K562 (cell line): ENCODE results near the gene PPP1CA. TPM values are rescaled to one million over a fixed set of nuclear protein-coding genes. Genes with fewer than 3 reads are reported as not detected.

ENCODE experiments used
- ATF2 ChIP-seq: sonication (generic); formaldehyde crosslinking; IDR thresholded peaks from 2 replicates; pipeline ENCODE4 v1.8.1; 2022; ENCODE audit warnings: missing genetic modification reagents
- CEBPB ChIP-seq: fragments of 450-650 bp; IDR thresholded peaks from 2 replicates; pipeline ENCODE4 v1.6.1; 2016; ENCODE audit warnings: missing genetic modification characterization, missing compliant biosample characterization
- CREB1 ChIP-seq, 2 experiments: sonication (generic) in 1 of 2; formaldehyde crosslinking in 1 of 2; IDR thresholded peaks; 2 replicates each; pipeline versions ENCODE4 v1.6.1 to v1.8.0; 2012 to 2022; ENCODE audit warnings: inconsistent platforms in 1 of 2, mild to moderate bottlenecking in 1 of 2, missing genetic modification reagents in 1 of 2, moderate library complexity in 1 of 2
- E2F5 ChIP-seq: sonication (generic); formaldehyde crosslinking; IDR thresholded peaks from 2 replicates; pipeline ENCODE4 v1.8.0; 2022; ENCODE audit warnings: mild to moderate bottlenecking, missing genetic modification reagents
- EGR1 ChIP-seq: fragments of 450-650 bp; conservative IDR thresholded peaks from 2 replicates; pipeline ENCODE4 v1.6.1; 2017; ENCODE audit warnings: mild to moderate bottlenecking
- GABPB2 ChIP-seq: fragments of 250-450 bp; sonication (Bioruptor Pico); conservative IDR thresholded peaks from 2 replicates; pipeline ENCODE4 v1.5.1; 2021; ENCODE audit warnings: mild to moderate bottlenecking
- KDM4B ChIP-seq, 2 experiments: fragments of 450-650 bp in 1 of 2; sonication (generic) in 1 of 2; IDR thresholded peaks; 2 replicates each; pipeline ENCODE4 v1.6.1; 2016 to 2017; ENCODE audit warnings: borderline replicate concordance in 2 of 2, antibody characterized with exemption in 1 of 2, low read depth in 1 of 2, mild to moderate bottlenecking in 1 of 2
- LCOR ChIP-seq: sonication (generic); formaldehyde crosslinking; IDR thresholded peaks from 2 replicates; pipeline ENCODE4 v1.8.0; 2022; ENCODE audit warnings: mild to moderate bottlenecking, missing genetic modification reagents
- MCM3 ChIP-seq: fragments of 450-650 bp; IDR thresholded peaks from 2 replicates; pipeline ENCODE4 v1.6.1; 2016
- MYC ChIP-seq, 2 experiments: fragments of 250-450 bp in 1 of 2; sonication (Bioruptor Pico) in 1 of 2; IDR thresholded peaks; 2 replicates each; pipeline versions ENCODE4 v1.5.1 to v1.6.1; 2012 to 2021; ENCODE audit warnings: low read depth in 2 of 2, borderline replicate concordance in 1 of 2, improper control_type of control experiment in 1 of 2, low read length in 1 of 2, mild to moderate bottlenecking in 1 of 2, moderate library complexity in 1 of 2
- PHB ChIP-seq: fragments of 250-450 bp; sonication (Bioruptor Pico); IDR thresholded peaks from 2 replicates; pipeline ENCODE4 v1.5.0; 2021
- POLR3G ChIP-seq: IDR thresholded peaks from 2 replicates; pipeline ENCODE4 v1.6.1; 2011; ENCODE audit not compliant: insufficient read length, insufficient replicate concordance; ENCODE audit errors: extremely low read depth
- SPI1 ChIP-seq: IDR thresholded peaks from 2 replicates; pipeline ENCODE4 v1.6.1; 2011; ENCODE audit warnings: low read depth, low read length, control low read depth, borderline replicate concordance
- TAF15 ChIP-seq: fragments of 200-400 bp; formaldehyde crosslinking; IDR thresholded peaks from 2 replicates; pipeline ENCODE4 v1.6.1; 2017; ENCODE audit warnings: mild to moderate bottlenecking, low read depth, low read length, moderate library complexity
- ZNF146 ChIP-seq: IDR thresholded peaks from one replicate; pipeline ENCODE4 v1.6.1; 2018; ENCODE audit warnings: missing compliant biosample characterization; ENCODE audit not compliant: unreplicated experiment
- ZNF3 ChIP-seq: fragments of 250-450 bp; sonication (Bioruptor Pico); IDR thresholded peaks from 2 replicates; pipeline ENCODE4 v1.5.0; 2021; ENCODE audit warnings: mild to moderate bottlenecking, moderate library complexity
- ZNF316 ChIP-seq: fragments of 450-650 bp; IDR thresholded peaks from 2 replicates; pipeline ENCODE4 v1.6.1; 2016
- polyA plus RNA-seq, 8 experiments: library from polyadenylated mRNA; depleted of rRNA in 4 of 8; stranded (reverse) in 5 of 8; unstranded in 3 of 8; fragments of >200 nt; fragmentation: Nextera tagmentation in 2 of 8; fragmentation: Illumina TruSeq in 1 of 8; extraction: Ambion mirVana in 2 of 8; extraction: Trizol in 1 of 8; gene quantifications; 2 replicates each; pipeline versions ENCODE4 v1.2.1 to v1.2.3, GENCODE V29; 2011 to 2014; ENCODE audit warnings: inconsistent platforms in 1 of 8, missing spikeins in 1 of 8
- total RNA-seq, 7 experiments: library from RNA; depleted of rRNA in 6 of 7; stranded (reverse); fragments of >200 nt in 6 of 7; fragmentation: Illumina TruSeq in 2 of 7; extraction: Trizol in 2 of 7; gene quantifications; 2 replicates each; pipeline versions ENCODE4 v1.2.1 to v1.2.3, GENCODE V29; 2011 to 2021; ENCODE audit warnings: low replicate concordance in 1 of 7

PPP1CA gene
- total and polyA plus RNA-seq, 9 of the 15 experiments (the other 6 are each of a cell fraction or from before 2014, with no cell fraction given): 18.2 to 242 (median 188) TPM

DNA sequence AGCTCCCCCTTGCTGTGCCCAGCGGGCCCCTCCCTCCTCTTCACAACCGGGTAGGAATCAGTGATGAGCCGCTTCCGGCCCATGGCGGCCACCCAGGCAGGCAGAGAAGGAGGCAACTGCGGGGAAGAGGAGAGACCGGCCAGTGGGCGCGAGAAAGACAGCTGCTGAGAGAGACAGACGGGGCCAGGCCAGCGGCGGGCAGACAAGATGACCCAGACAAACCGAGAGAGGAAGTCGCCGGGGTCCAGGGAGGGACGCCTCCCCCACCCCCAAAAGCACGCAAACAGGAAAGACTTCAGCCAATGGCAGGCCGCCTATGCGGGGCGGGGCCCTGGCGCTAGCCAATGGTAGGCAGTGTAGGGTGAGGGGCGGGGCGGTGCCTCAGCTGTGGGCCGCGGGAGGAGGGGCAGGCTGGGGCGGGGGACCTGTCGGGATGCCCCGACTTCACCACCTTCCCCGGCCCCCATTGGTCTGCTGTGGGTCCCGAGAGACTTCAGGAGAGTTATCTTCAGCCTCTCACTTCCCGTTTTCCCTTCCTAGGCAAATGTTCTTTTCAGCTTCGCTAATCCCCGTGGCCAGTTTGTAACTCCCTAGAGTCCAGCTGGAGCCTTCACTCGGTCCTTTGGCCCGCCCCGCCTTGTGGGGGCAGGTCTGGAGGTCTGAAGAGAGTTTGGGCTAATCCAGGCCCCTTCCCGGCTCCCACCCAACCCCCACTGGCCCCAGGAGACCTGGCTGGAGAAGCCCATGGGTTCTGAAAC is 48.2 kb downstream of the PPP1CA start, which contains the start of gene POLD4 (continued):
- no peak for TF ChIP-seq MCM3
- TF ChIP-seq GABPB2 (CRISPR knock-in tag): no peak
- TF ChIP-seq LCOR (CRISPR knock-in tag): 0 out of 2 replicates have a peak, but pooled peaks have one; percentile 6
- no peak for TF ChIP-seq MYC (IDR thresholded peaks at IDR 0.05; ENCODE audit: low read depth, low read length)
- 0 out of 2 replicates have a peak, but pooled peaks have one; percentile 36 for TF ChIP-seq MYC (CRISPR knock-in tag; IDR thresholded peaks at IDR 0.05; ENCODE audit: borderline replicate concordance, low read depth)
- TF ChIP-seq E2F5 (CRISPR knock-in tag): no peak
- TF ChIP-seq ZNF3: no peak
- TF ChIP-seq CREB1 (IDR thresholded peaks at IDR 0.05): peak; percentile 50; the same call in 1 of the 2 replicates
- TF ChIP-seq CREB1 (CRISPR knock-in tag; IDR thresholded peaks at IDR 0.05): no peak
- TF ChIP-seq ATF2: no peak
- peak in 1 of 2 experiments; percentile 65; a peak in 1 of 4 replicates for TF ChIP-seq KDM4B (IDR thresholded peaks at IDR 0.05; ENCODE audit: borderline replicate concordance in 2 of 2, low read depth in 1 of 2)
- no peak for TF ChIP-seq POLR3G
- TF ChIP-seq ZNF316: no peak
- TF ChIP-seq SPI1: peak; percentile 98
- TF ChIP-seq CEBPB (tag): no peak
- no peak for TF ChIP-seq PHB
- peak; percentile 66 for TF ChIP-seq EGR1
- no peak for TF ChIP-seq TAF15
- no peak for TF ChIP-seq ZNF146
